Bronchial epithelial cell (primary cell): ENCODE measurements around the gene ARL17B. TPM values are rescaled to one million over a fixed set of nuclear protein-coding genes. Genes with fewer than 3 reads are reported as not detected.
"Not testable (repeated sequence)": the region's sequence is repeated elsewhere in the genome, so short reads cannot be mapped to it uniquely, and the experiment has no call there.

Experiments used
- DNase-seq: peaks from one replicate; pipeline ENCODE4 v3.0.0-alpha.2; 2010; ENCODE audit warnings: low read depth
- FAIRE-seq: peaks from 2 replicates; lab custom pipeline; 2011; peaks lifted over from hg19 to GRCh38; lab: Jason Lieb, UNC
- H3K27me3 ChIP-seq: 2 replicates; pipeline ENCODE4 v1.5.1; 2011; ENCODE audit warnings: low read length; ENCODE audit not compliant: control insufficient read depth, insufficient read depth
- H3K36me3 ChIP-seq: 2 replicates; pipeline ENCODE4 v1.5.1; 2011; ENCODE audit warnings: low read length; ENCODE audit not compliant: control insufficient read depth, insufficient read depth
- H3K4me3 ChIP-seq: 2 replicates; pipeline ENCODE4 v1.5.1; 2011; ENCODE audit warnings: mild to moderate bottlenecking, low read depth, low read length, control low read depth
- total RNA-seq: library from RNA; depleted of rRNA; stranded (reverse); fragments of >200 nt; gene quantifications from 2 replicates; pipeline ENCODE4 v1.2.1, GENCODE V29; 2014

The ARL17B gene
- total RNA-seq, 1 donor from 2014 or later: 2.1 TPM

- DNase-seq, H3K4me3 ChIP-seq, H3K36me3 ChIP-seq, H3K27me3 ChIP-seq, FAIRE-seq: not testable (repeated sequence)
Measured at GRCh38 chr17:46244339-46244913, 117.1 kb downstream of the ARL17B start.

GRCh38 chr17:46243928-46244327 lies 117.6 kb downstream of the ARL17B start:
- not testable (repeated sequence) for H3K36me3 ChIP-seq, H3K4me3 ChIP-seq, H3K27me3 ChIP-seq, DNase-seq, FAIRE-seq

DNA sequence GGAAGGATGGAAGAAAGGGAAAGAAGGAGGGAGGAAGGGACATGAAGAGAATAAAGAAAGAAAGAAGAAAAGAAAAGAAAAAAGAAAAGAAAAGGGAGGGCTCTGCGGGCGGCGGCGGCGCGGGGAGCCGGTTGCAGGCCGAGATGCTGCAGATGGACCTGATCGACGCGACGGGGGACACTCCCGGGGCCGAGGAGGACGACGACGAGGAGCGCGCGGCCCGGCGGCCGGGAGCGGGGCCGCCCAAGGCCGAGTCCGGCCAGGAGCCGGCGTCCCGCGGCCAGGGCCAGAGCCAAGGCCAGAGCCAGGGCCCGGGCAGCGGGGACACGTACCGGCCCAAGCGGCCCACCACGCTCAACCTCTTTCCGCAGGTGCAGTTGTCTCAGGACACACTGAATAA lies 118.1 kb downstream of the ARL17B start:
- not testable (repeated sequence) for H3K36me3 ChIP-seq, DNase-seq, FAIRE-seq, H3K4me3 ChIP-seq, H3K27me3 ChIP-seq

DNA sequence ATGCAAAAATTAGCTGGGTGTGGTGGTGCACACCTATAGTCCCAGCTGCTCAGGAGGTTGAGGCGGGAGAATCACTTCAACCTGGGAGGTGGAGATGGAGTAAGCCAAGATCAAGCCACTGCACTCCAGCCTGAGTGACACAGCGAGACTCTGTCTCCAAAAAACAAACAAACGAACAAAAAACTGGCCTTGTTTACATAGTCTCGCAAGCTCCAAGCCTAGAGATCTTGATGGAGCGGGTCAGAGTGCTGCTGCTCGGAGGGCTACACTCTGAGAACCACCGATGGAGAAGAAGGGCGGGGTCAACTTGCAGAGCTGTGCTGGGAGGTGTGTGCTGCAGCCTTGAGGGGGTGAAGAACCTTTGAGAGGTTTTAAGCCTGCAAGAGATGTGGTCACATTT lies 130.2 kb downstream of the ARL17B start:
- DNase-seq, H3K4me3 ChIP-seq, FAIRE-seq, H3K36me3 ChIP-seq, H3K27me3 ChIP-seq: not testable (repeated sequence)

GRCh38 chr17:46225274-46225794 lies 136.2 kb downstream of the ARL17B start:
- peak; percentile 83 for DNase-seq
- FAIRE-seq, H3K36me3 ChIP-seq, H3K27me3 ChIP-seq: not testable (repeated sequence)
- H3K4me3 ChIP-seq: peak overlapping the region; percentile 41

- H3K36me3 ChIP-seq, FAIRE-seq, DNase-seq, H3K27me3 ChIP-seq: not testable (repeated sequence)
- peak overlapping the region; percentile 41 for H3K4me3 ChIP-seq
Measured at GRCh38 chr17:46224864-46225263, 136.7 kb downstream of the ARL17B start.

Other genes starting within 250 kb of the ARL17B start
- gene KANSL1, start 168.3 kb downstream of the ARL17B start, total RNA-seq: 58.5 and 106 TPM in 2 replicates
- 1.8 and 1.9 TPM in 2 replicates for gene LRRC37A, start 66.6 kb downstream of the ARL17B start, total RNA-seq
- gene LRRC37A2, start 150.7 kb upstream of the ARL17B start, total RNA-seq: 3.2 and 3.7 TPM in 2 replicates
- 1.5 and 2.9 TPM in 2 replicates for gene ARL17A, start 217.9 kb upstream of the ARL17B start, total RNA-seq
- gene NSF, start 228.9 kb upstream of the ARL17B start, total RNA-seq: 21.9 and 32.0 TPM in 2 replicates